Measurements from ENCODE around the gene SNORC.
"Not testable (repeated sequence)": the region's sequence is repeated elsewhere in the genome, so short reads cannot be mapped to it uniquely, and the experiment has no call there.

The SNORC gene

GRCh38 chr2:232870018-232870765, at the start of gene SNORC:
TSS of gene SNORC (plus strand) at chr2:232870264. CDS start at chr2:232870342, 78 bp downstream.
- DNase-seq, result no peak

GRCh38 chr2:232829988-232830387, 40.1 kb upstream of the SNORC start:
- DNase-seq, result no peak

- DNase-seq, result no peak
Observed at GRCh38 chr2:232831496-232831895, 38.6 kb upstream of the SNORC start.

GRCh38 chr2:232833830-232834229, 36.2 kb upstream of the SNORC start:
- peak; percentile 63 for DNase-seq

GRCh38 chr2:232835687-232836208, 34.3 kb upstream of the SNORC start:
- DNase-seq, result no peak

- DNase-seq, result no peak
Observed at GRCh38 chr2:232836934-232837333, 33.1 kb upstream of the SNORC start.

GRCh38 chr2:232838406-232838874, 31.6 kb upstream of the SNORC start:
- DNase-seq, result no peak

- DNase-seq, result no peak
Observed at GRCh38 chr2:232839411-232840079, 30.5 kb upstream of the SNORC start.

- DNase-seq, result no peak
Observed at GRCh38 chr2:232842689-232843088, 27.4 kb upstream of the SNORC start.

GRCh38 chr2:232843834-232844233, 26.2 kb upstream of the SNORC start:
- DNase-seq, result no peak

- no peak for DNase-seq
Observed at GRCh38 chr2:232846055-232846454, 24.0 kb upstream of the SNORC start.

- DNase-seq, result no peak
Observed at GRCh38 chr2:232850039-232850438, 20.0 kb upstream of the SNORC start.

- not testable (repeated sequence) for DNase-seq
Observed at GRCh38 chr2:232852081-232852480, 18.0 kb upstream of the SNORC start.

- no peak for DNase-seq
Observed at GRCh38 chr2:232852676-232853075, 17.4 kb upstream of the SNORC start.

- DNase-seq, result no peak
Observed at GRCh38 chr2:232854082-232854481, 16.0 kb upstream of the SNORC start.

GRCh38 chr2:232857158-232857563, 12.9 kb upstream of the SNORC start:
- DNase-seq, result no peak

- no peak for DNase-seq
Observed at GRCh38 chr2:232859385-232859916, 10.6 kb upstream of the SNORC start.

GRCh38 chr2:232860593-232861241, 9.3 kb upstream of the SNORC start:
- DNase-seq, result no peak

GRCh38 chr2:232861353-232861752, 8.7 kb upstream of the SNORC start:
- DNase-seq, result no peak

GRCh38 chr2:232863996-232864395, 6.1 kb upstream of the SNORC start:
- no peak for DNase-seq

GRCh38 chr2:232865165-232865564, 4.9 kb upstream of the SNORC start:
- DNase-seq, result no peak

GRCh38 chr2:232866104-232866503, 4.0 kb upstream of the SNORC start:
- no peak for DNase-seq

Data from eye (tissue), 1 donor.